ENCODE measurements around the gene CCDC33. TPM values are rescaled to one million over a fixed set of nuclear protein-coding genes. Genes with fewer than 3 reads are reported as not detected.

Gene CCDC33
- total RNA-seq, 1 experiment from 2014 or later: 0.15 TPM

DNA sequence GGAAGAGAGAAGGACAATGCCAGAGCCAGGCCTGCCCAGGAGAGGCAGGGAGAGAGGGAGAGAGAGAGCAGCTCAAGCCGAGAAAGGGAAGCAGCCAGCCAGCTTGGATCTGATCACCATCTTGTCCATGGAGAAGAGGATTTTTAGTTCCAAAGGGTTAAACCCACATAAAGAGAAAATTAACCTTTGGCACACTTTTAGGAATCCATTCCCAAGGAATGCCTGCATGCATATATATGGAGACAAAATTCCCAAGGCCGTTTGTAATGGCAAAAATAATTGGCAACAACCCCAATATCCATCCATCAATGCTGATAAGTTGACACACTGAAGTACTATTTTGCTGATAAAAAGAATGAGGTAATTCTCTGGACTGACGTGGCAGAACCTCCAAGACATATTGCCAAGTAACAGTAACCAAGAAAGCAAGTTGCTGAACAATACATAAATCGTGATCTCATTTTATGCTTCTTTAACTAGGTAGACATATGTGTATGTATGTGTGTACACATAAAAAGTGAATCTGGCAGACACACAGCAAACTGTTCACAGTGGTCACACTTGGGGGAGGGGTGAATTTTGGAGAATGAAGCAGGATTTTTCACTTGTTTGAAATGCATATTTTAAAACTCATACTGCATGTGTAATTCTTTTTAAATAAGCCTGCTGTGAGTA lies 26.0 kb upstream of the CCDC33 start:
- Histone ChIP-seq H3K4me1 (ENCODE audit: control insufficient read depth in 1 of 2, insufficient read depth in 2 of 2, low read length in 2 of 2) (peaks cover 6 to 15% of the 10 kb centered on the region in 2 experiments; a peak in 3 of 4 replicates), H4K20me1 (ENCODE audit: insufficient read depth) (no peaks in the 10 kb centered on the region), H3K27me3 (ENCODE audit: insufficient read depth, low read length) (peaks cover 5% of the 10 kb centered on the region; the same call in 1 of the 2 replicates), H3K36me3 (ENCODE audit: control insufficient read depth in 1 of 2, insufficient read depth in 2 of 2, low read length in 2 of 2) (no peaks in the 10 kb centered on the region), H3K9me2 (ENCODE audit: insufficient read depth) (no peaks in the 10 kb centered on the region), H3K79me2 (ENCODE audit: insufficient read depth, low read length) (no peaks in the 10 kb centered on the region), H3K27ac (ENCODE audit: low read depth, low read length) (no peak overlapping the region), H3K4me3 (replicated peaks in 1 of 2; ENCODE audit: low read depth in 1 of 2, low read length in 2 of 2) (no peak overlapping the region), H3K9ac (ENCODE audit: low read length) (no peak overlapping the region), H3K4me2 (ENCODE audit: low read length) (no peak overlapping the region), H2AFZ (ENCODE audit: low read depth, low read length, poor library complexity, severe bottlenecking) (no peak overlapping the region), H3K9me3 (ENCODE audit: control insufficient read depth in 1 of 2, insufficient read depth in 1 of 2, low read depth in 1 of 2, low read length in 2 of 2) (no peaks in the 10 kb centered on the region)
- BruUV-seq (replicated peaks): no TSS peak
- TF ChIP-seq EGR1 (IDR thresholded peaks at IDR 0.05; ENCODE audit: low read depth) (no peak), ELF1 (IDR thresholded peaks at IDR 0.05; ENCODE audit: borderline replicate concordance, low read depth) (no peak), POLR2A (IDR thresholded peaks at IDR 0.05; ENCODE audit: borderline replicate concordance, extremely low read depth, insufficient read depth, insufficient read length) (no peak), RAD21 (IDR thresholded peaks at IDR 0.05; ENCODE audit: low read depth) (no peak), CBX3 (IDR thresholded peaks at IDR 0.05; ENCODE audit: low read depth) (no peak), CEBPB (IDR thresholded peaks at IDR 0.05; ENCODE audit: low read depth) (no peak), SIN3A (IDR thresholded peaks at IDR 0.05; ENCODE audit: low read depth) (no peak), TCF7L2 (IDR thresholded peaks at IDR 0.05; ENCODE audit: borderline replicate concordance, extremely low read depth, insufficient read depth, insufficient read length) (no peak), SRF (IDR thresholded peaks at IDR 0.05; ENCODE audit: low read depth) (no peak), POLR2AphosphoS5 (IDR thresholded peaks at IDR 0.05; ENCODE audit: low read depth, low read length) (no peak), ZNF274 (IDR thresholded peaks at IDR 0.05; ENCODE audit: low read depth, low read length) (no peak), REST (IDR thresholded peaks at IDR 0.05; ENCODE audit: low read depth) (no peak), YY1 (IDR thresholded peaks at IDR 0.05; ENCODE audit: extremely low read depth, insufficient replicate concordance, low read depth, low read length) (no peak), EZH2phosphoT487 (IDR thresholded peaks at IDR 0.05; ENCODE audit: borderline replicate concordance) (no peak), EZH2 (IDR thresholded peaks at IDR 0.05) (no peak)
- TF ChIP-seq, protein P1, sequence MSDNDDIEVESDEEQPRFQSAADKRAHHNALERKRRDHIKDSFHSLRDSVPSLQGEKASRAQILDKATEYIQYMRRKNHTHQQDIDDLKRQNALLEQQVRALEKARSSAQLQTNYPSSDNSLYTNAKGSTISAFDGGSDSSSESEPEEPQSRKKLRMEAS (IDR thresholded peaks at IDR 0.05): no peak
- ATAC-seq: no peak
- CTCF ChIA-PET: no interaction called here
- no peak for DNase-seq (ENCODE audit: low read depth, low spot score)
- RAD21 ChIA-PET (ENCODE audit: low non-redundant PET in 1 of 2, low total read pairs in 2 of 2, uncharacterized antibody in 2 of 2, unreplicated experiment in 2 of 2): no interaction called here
- intact Hi-C loops (cut with micrococcal nuclease): no loop called here
- POLR2A ChIA-PET: no interaction called here

Measured in HCT116 (cell line).